Endothelial cell of umbilical vein (primary cell): ENCODE data around the gene KCNE3. TPM values are rescaled to one million over a fixed set of nuclear protein-coding genes. Genes with fewer than 3 reads are reported as not detected.

Experiments
- BruUV-seq: library from RNA; stranded (reverse); fragments of 400-500 nt; replicated peaks from 2 replicates; lab custom pipeline; 2021; lab: Mats Ljungman, UMichigan
- CTCF ChIA-PET: fragments of 300-600, 350-600 bp; sonication (Branson Sonifier 250); formaldehyde crosslinking; loops from one replicate; lab custom pipeline; 2021; ENCODE audit warnings: antibody characterized with exemption, inconsistent platforms; lab: Charles Lee
- POLR2A ChIA-PET: fragments of 300-600, 350-600 bp; sonication (Branson Sonifier 250); formaldehyde crosslinking; loops from one replicate; lab custom pipeline; 2021; ENCODE audit warnings: antibody characterized with exemption, inconsistent platforms; lab: Charles Lee
- DNase-seq: peaks from one replicate; pipeline ENCODE4 v3.0.0-alpha.2; 2011; ENCODE audit warnings: low read depth, low spot score
- FAIRE-seq: peaks from 2 replicates; lab custom pipeline; 2011; peaks lifted over from hg19 to GRCh38; lab: Jason Lieb, UNC
- H2AFZ ChIP-seq: 2 replicates; pipeline ENCODE4 v1.6.0; 2012; ENCODE audit warnings: low read depth, low read length, control low read depth, inconsistent platforms
- H3K27ac ChIP-seq: 2 replicates; pipeline ENCODE4 v1.5.1; 2011; ENCODE audit warnings: low read depth, mild to moderate bottlenecking, control low read depth, low read length, moderate library complexity; ENCODE audit not compliant: insufficient read depth
- H3K27me3 ChIP-seq, 2 experiments: 2 replicates each; pipeline versions ENCODE4 v1.6.0 to v1.6.1; 2011; ENCODE audit warnings: low read length in 2 of 2, mixed read lengths in 1 of 2; ENCODE audit not compliant: control insufficient read depth in 2 of 2, insufficient read depth in 2 of 2
- H3K36me3 ChIP-seq, 2 experiments: 2 replicates in 1 of 2; 3 replicates in 1 of 2; pipeline ENCODE4 v1.5.1; 2011; ENCODE audit warnings: low read length in 2 of 2, mild to moderate bottlenecking in 1 of 2, moderate library complexity in 1 of 2; ENCODE audit not compliant: control insufficient read depth in 2 of 2, insufficient read depth in 2 of 2; ENCODE audit errors: extremely low read depth in 1 of 2
- H3K4me1 ChIP-seq: 3 replicates; pipeline ENCODE4 v1.5.1; 2011; ENCODE audit warnings: mild to moderate bottlenecking, low read length; ENCODE audit not compliant: control insufficient read depth, insufficient read depth; ENCODE audit errors: extremely low read depth
- H3K4me2 ChIP-seq: 2 replicates; pipeline ENCODE4 v1.6.1; 2011; ENCODE audit warnings: low read length, control low read depth, mixed read lengths; ENCODE audit not compliant: insufficient read depth
- H3K4me3 ChIP-seq, 3 experiments: fragments of 200-600 bp in 1 of 3; sonication (generic), shearing (Covaris generic) in 1 of 3; replicated peaks in 1 of 3; 2 replicates each; pipeline ENCODE4 v1.5.1; 2011 to 2016; ENCODE audit warnings: control low read depth in 3 of 3, low read length in 3 of 3, mild to moderate bottlenecking in 2 of 3, inconsistent platforms in 1 of 3, low read depth in 1 of 3, moderate library complexity in 1 of 3; ENCODE audit not compliant: insufficient read depth in 1 of 3
- H3K79me2 ChIP-seq: 2 replicates; pipeline ENCODE4 v1.6.0; 2012; ENCODE audit warnings: low read length, inconsistent platforms; ENCODE audit not compliant: control insufficient read depth, insufficient read depth
- H3K9ac ChIP-seq: replicated peaks from 2 replicates; pipeline ENCODE3; 2011; ENCODE audit warnings: low read length, control low read depth; ENCODE audit not compliant: insufficient read depth; ENCODE audit errors: extremely low read depth
- H3K9me1 ChIP-seq: replicated peaks from 3 replicates; pipeline ENCODE4 v1.6.0; 2011; ENCODE audit warnings: mild to moderate bottlenecking, low read length; ENCODE audit not compliant: control insufficient read depth, insufficient read depth; ENCODE audit errors: extremely low read depth
- H3K9me3 ChIP-seq: replicated peaks from 2 replicates; pipeline ENCODE4 v1.5.1; 2012; ENCODE audit warnings: low read length, inconsistent platforms; ENCODE audit not compliant: control insufficient read depth, insufficient read depth
- H4K20me1 ChIP-seq: replicated peaks from 2 replicates; pipeline ENCODE3; 2011; ENCODE audit warnings: mild to moderate bottlenecking, low read length; ENCODE audit not compliant: control insufficient read depth, insufficient read depth; ENCODE audit errors: extremely low read depth
- CTCF ChIP-seq, 2 donors: IDR thresholded peaks; 1 replicate in 1 of 2; 2 replicates in 1 of 2; pipeline ENCODE4 v1.5.1; 2011; ENCODE audit warnings: low read length in 2 of 2, mild to moderate bottlenecking in 2 of 2, moderate library complexity in 2 of 2, control low read depth in 1 of 2, inconsistent platforms in 1 of 2, low read depth in 1 of 2; ENCODE audit not compliant: insufficient read depth in 1 of 2; ENCODE audit errors: extremely low read depth in 1 of 2
- EZH2 ChIP-seq: IDR thresholded peaks from 2 replicates; pipeline ENCODE4 v1.6.1; 2012; ENCODE audit warnings: borderline replicate concordance, low read depth, mild to moderate bottlenecking, moderate library complexity, low read length, inconsistent platforms; ENCODE audit not compliant: severe bottlenecking
- FOS ChIP-seq: IDR thresholded peaks from 2 replicates; pipeline ENCODE4 v1.6.1; 2011; ENCODE audit warnings: mild to moderate bottlenecking, low read length, moderate library complexity, borderline replicate concordance; ENCODE audit not compliant: insufficient read depth
- GATA2 ChIP-seq: IDR thresholded peaks from 2 replicates; pipeline ENCODE4 v1.7.0; 2011; ENCODE audit warnings: low read depth, mild to moderate bottlenecking, moderate library complexity, mixed read lengths, low read length; ENCODE audit not compliant: insufficient read length, insufficient read depth
- JUN ChIP-seq: IDR thresholded peaks from 2 replicates; pipeline ENCODE4 v1.6.1; 2011; ENCODE audit warnings: borderline replicate concordance, low read depth; ENCODE audit not compliant: insufficient read length, insufficient read depth
- MAX ChIP-seq: IDR thresholded peaks from 2 replicates; pipeline ENCODE4 v1.6.1; 2011; ENCODE audit not compliant: insufficient read depth, insufficient read length
- MYC ChIP-seq: IDR thresholded peaks from one replicate; pipeline ENCODE4 v1.6.1; 2011; ENCODE audit warnings: mild to moderate bottlenecking, low read depth, low read length
- POLR2A ChIP-seq: IDR thresholded peaks from 2 replicates; pipeline ENCODE4 v1.6.1; 2012; ENCODE audit warnings: low read depth, mild to moderate bottlenecking, control low read depth, low read length
- POLR2AphosphoS5 ChIP-seq: IDR thresholded peaks from 2 replicates; pipeline ENCODE4 v1.6.1; 2012; ENCODE audit warnings: low read depth, mild to moderate bottlenecking, control low read depth, low read length, moderate library complexity; ENCODE audit not compliant: insufficient read depth
- dilution Hi-C: fragments of 300-500 bp; cut with MboI; formaldehyde crosslinking; loops from one replicate; pipeline ENCODE4 v1.15.0; 2019; ENCODE audit warnings: low sequenced_read_pairs; ENCODE audit not compliant: extremely low pct_ligation_motif_present
- intact Hi-C: fragments of 100-400 bp; cut with micrococcal nuclease; formaldehyde crosslinking; loops from one replicate; pipeline ENCODE4 v1.10.0; 2022
- polyA plus RNA-seq, 4 experiments: library from polyadenylated mRNA; depleted of rRNA in 3 of 4; stranded (reverse) in 3 of 4; unstranded in 1 of 4; fragments of >200 nt; gene quantifications; 2 replicates each; pipeline versions ENCODE4 v1.2.1 to v1.2.3, GENCODE V29; 2011 to 2012; ENCODE audit warnings: missing spikeins in 1 of 4
- total RNA-seq: library from RNA; stranded (reverse); gene quantifications from 2 replicates; pipeline ENCODE4 v1.2.3, GENCODE V29; 2021

Gene KCNE3
- total and polyA plus RNA-seq, 2 donors (not counting 3 experiments of a cell fraction or from before 2014, with no cell fraction given), result 0.97 to 2.2 TPM

GRCh38 chr11:74452366-74452765 is 15.0 kb downstream of the KCNE3 start:
- no peak overlapping the region for H2AFZ ChIP-seq
- intact Hi-C loops, result loop anchor here (10.0 kb wide), 1 partner anchor 282 kb away; the partner anchor contains the start of gene CHRDL2

GRCh38 chr11:74450318-74450717 is 17.0 kb downstream of the KCNE3 start:
- H3K36me3 ChIP-seq, result no peaks in the 10 kb centered on the region
- H4K20me1 ChIP-seq, result no peaks in the 10 kb centered on the region
- no peak overlapping the region for H3K4me3 ChIP-seq
- FAIRE-seq (no peak), DNase-seq (no peak)
- no peaks in the 10 kb centered on the region for H3K9me3 ChIP-seq
- peaks cover 11% of the 10 kb centered on the region for H3K4me1 ChIP-seq
- ChIA-PET POLR2A (interaction anchor here (0.6 to 1.3 kb wide), 2 partner anchors 52 to 76 kb away, joined by 5 read pairs; partner anchors contain the start of gene PGM2L1), CTCF (interaction anchor here (0.7 to 9.4 kb wide), 52 partner anchors 8 to 493 kb away, joined by 3 to 595 read pairs (median 6); partner anchors contain the start of genes C2CD3, KCNE3, PGM2L1 and POLD3)
- no peaks in the 10 kb centered on the region for H3K9me1 ChIP-seq
- no peaks in the 10 kb centered on the region for H3K79me2 ChIP-seq
- intact Hi-C loops (loop anchor here (10.0 kb wide), 1 partner anchor 284 kb away; the partner anchor contains the start of gene CHRDL2), dilution Hi-C loops (no loop called here)
- no peak for TF ChIP-seq MAX
- no peak for TF ChIP-seq POLR2A
- TF ChIP-seq EZH2, result no peak
- no peak for TF ChIP-seq POLR2AphosphoS5
- no peak for TF ChIP-seq FOS
- no peak for TF ChIP-seq CTCF (IDR thresholded peaks at IDR 0.05; ENCODE audit: extremely low read depth in 1 of 2, insufficient read depth in 1 of 2, low read depth in 1 of 2, low read length in 2 of 2)
- TF ChIP-seq GATA2, result no peak
- TF ChIP-seq JUN, result no peak
- TF ChIP-seq MYC, result no peak
- no peak overlapping the region for H3K9ac ChIP-seq
- no TSS peak for BruUV-seq
- H3K27ac ChIP-seq, result no peak overlapping the region
- no peaks in the 10 kb centered on the region for H3K27me3 ChIP-seq
- no peak overlapping the region for H2AFZ ChIP-seq
- H3K4me2 ChIP-seq, result no peak overlapping the region

More at GRCh38 chr11:74452366-74452765, 15.0 kb downstream of the KCNE3 start:
- DNase-seq, result no peak
- Histone ChIP-seq H3K36me3 (no peaks in the 10 kb centered on the region), H3K79me2 (no peaks in the 10 kb centered on the region), H3K4me3 (no peak overlapping the region), H3K4me2 (no peak overlapping the region), H3K27ac (no peak overlapping the region), H3K9me3 (no peaks in the 10 kb centered on the region), H3K27me3 (no peaks in the 10 kb centered on the region), H4K20me1 (no peaks in the 10 kb centered on the region), H3K9ac (no peak overlapping the region), H3K4me1 (peaks cover 11% of the 10 kb centered on the region), H3K9me1 (no peaks in the 10 kb centered on the region)
- BruUV-seq, result no TSS peak
- FAIRE-seq, result no peak
- dilution Hi-C loops, result no loop called here
- POLR2A ChIA-PET, result interaction anchor here (1.8 kb wide), 1 partner anchor 41 kb away, joined by 6 read pairs; the partner anchor contains the start of gene LIPT2
- TF ChIP-seq MAX, result no peak
- CTCF ChIA-PET, result interaction anchor here (0.9 to 9.4 kb wide), 27 partner anchors 9 to 796 kb away, joined by 3 to 595 read pairs (median 10); partner anchors contain the start of genes LIPT2 and POLD3
